Measurements from ENCODE around the gene TAGLN3. TPM values are rescaled to one million over a fixed set of nuclear protein-coding genes. Genes with fewer than 3 reads are reported as not detected.
A peak's percentile ranks its signal among the peaks of the same experiment; 100 is the strongest.

Gene TAGLN3
- total and polyA plus RNA-seq, 2 of the 13 experiments (the other 11 are each of a cell fraction or from before 2014, with no cell fraction given): 0.51 to 0.91 TPM

DNA sequence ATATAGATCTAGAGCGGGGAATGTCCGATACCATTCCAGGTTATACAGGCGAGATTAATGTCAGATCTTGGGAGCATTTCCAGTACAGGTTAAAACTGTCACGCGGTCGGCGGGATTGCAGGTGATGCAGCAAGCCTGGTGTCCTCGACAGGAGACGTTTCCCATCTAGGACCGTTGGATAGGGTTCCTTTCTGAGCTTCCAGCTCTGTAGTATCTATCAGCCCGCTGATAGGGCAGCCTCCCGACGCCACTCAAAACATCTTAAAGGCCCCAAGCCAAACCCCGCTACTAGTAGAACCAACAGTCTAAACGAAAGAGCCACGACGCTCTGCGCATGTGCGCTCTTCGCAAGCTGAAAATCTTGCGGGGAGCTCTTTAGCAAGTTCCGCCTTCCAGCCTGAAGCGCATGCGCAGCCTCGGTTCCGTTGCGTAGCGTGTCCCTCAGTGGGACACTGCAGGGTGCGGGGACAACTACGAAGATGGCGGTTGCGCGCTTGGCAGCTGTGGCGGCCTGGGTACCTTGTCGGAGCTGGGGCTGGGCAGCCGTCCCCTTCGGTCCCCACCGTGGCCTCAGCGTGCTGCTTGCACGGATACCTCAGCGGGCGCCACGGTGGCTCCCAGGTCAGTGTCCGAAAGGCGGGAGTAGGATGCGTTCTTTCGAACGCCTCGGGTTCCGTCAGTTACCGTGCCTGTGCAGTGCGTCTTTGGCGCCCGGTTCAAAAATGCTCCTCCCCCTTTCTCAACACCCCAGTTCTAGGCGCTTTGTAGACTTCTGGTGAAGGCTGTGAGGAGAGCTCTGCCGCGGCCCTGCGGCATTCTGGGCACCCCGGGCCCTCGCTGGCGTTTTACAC, 19.9 kb upstream of the TAGLN3 start, which contains the start of gene ABHD10 (continued):
- TF ChIP-seq, protein P1, sequence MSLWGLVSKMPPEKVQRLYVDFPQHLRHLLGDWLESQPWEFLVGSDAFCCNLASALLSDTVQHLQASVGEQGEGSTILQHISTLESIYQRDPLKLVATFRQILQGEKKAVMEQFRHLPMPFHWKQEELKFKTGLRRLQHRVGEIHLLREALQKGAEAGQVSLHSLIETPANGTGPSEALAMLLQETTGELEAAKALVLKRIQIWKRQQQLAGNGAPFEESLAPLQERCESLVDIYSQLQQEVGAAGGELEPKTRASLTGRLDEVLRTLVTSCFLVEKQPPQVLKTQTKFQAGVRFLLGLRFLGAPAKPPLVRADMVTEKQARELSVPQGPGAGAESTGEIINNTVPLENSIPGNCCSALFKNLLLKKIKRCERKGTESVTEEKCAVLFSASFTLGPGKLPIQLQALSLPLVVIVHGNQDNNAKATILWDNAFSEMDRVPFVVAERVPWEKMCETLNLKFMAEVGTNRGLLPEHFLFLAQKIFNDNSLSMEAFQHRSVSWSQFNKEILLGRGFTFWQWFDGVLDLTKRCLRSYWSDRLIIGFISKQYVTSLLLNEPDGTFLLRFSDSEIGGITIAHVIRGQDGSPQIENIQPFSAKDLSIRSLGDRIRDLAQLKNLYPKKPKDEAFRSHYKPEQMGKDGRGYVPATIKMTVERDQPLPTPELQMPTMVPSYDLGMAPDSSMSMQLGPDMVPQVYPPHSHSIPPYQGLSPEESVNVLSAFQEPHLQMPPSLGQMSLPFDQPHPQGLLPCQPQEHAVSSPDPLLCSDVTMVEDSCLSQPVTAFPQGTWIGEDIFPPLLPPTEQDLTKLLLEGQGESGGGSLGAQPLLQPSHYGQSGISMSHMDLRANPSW (CRISPR knock-in tag; IDR thresholded peaks at IDR 0.05; ENCODE audit: borderline replicate concordance): no peak
- peak; percentile 81 for TF ChIP-seq ATF7-NPFF (CRISPR knock-in tag; IDR thresholded peaks at IDR 0.05; ENCODE audit: low read depth)
- TF ChIP-seq ZSCAN12 (CRISPR knock-in tag; IDR thresholded peaks at IDR 0.05): no peak
- peak; percentile 29; the same call in 1 of the 2 replicates for TF ChIP-seq ZMYM3 (CRISPR knock-in tag; IDR thresholded peaks at IDR 0.05)
- TF ChIP-seq ZNF746 (CRISPR knock-in tag; IDR thresholded peaks at IDR 0.05): peak; percentile 60; the same call in 1 of the 2 replicates
- TF ChIP-seq ZNF138 (CRISPR knock-in tag; IDR thresholded peaks at IDR 0.05; ENCODE audit: low read depth): no peak
- no peak for TF ChIP-seq U2AF2 (IDR thresholded peaks at IDR 0.05; ENCODE audit: low read depth, low read length)
- TF ChIP-seq FIP1L1 (IDR thresholded peaks at IDR 0.05; ENCODE audit: borderline replicate concordance, insufficient read depth, low read depth, low read length): no peak
- TF ChIP-seq HMG20B (CRISPR knock-in tag; conservative IDR thresholded peaks at IDR 0.05): no peak
- TF ChIP-seq, protein P2, sequence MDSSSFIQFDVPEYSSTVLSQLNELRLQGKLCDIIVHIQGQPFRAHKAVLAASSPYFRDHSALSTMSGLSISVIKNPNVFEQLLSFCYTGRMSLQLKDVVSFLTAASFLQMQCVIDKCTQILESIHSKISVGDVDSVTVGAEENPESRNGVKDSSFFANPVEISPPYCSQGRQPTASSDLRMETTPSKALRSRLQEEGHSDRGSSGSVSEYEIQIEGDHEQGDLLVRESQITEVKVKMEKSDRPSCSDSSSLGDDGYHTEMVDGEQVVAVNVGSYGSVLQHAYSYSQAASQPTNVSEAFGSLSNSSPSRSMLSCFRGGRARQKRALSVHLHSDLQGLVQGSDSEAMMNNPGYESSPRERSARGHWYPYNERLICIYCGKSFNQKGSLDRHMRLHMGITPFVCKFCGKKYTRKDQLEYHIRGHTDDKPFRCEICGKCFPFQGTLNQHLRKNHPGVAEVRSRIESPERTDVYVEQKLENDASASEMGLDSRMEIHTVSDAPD (CRISPR knock-in tag; IDR thresholded peaks at IDR 0.05): no peak
- no peak for TF ChIP-seq ZNF354B (CRISPR knock-in tag; IDR thresholded peaks at IDR 0.05)
- TF ChIP-seq HHEX (CRISPR knock-in tag; IDR thresholded peaks at IDR 0.05): no peak
- TF ChIP-seq ATF7 (IDR thresholded peaks at IDR 0.05): no peak
- no peak for TF ChIP-seq ATF7 (CRISPR knock-in tag; IDR thresholded peaks at IDR 0.05)
- TF ChIP-seq ZFX (CRISPR knock-in tag; IDR thresholded peaks at IDR 0.05; ENCODE audit: low read depth): peak; percentile 90
- TF ChIP-seq, protein P3, sequence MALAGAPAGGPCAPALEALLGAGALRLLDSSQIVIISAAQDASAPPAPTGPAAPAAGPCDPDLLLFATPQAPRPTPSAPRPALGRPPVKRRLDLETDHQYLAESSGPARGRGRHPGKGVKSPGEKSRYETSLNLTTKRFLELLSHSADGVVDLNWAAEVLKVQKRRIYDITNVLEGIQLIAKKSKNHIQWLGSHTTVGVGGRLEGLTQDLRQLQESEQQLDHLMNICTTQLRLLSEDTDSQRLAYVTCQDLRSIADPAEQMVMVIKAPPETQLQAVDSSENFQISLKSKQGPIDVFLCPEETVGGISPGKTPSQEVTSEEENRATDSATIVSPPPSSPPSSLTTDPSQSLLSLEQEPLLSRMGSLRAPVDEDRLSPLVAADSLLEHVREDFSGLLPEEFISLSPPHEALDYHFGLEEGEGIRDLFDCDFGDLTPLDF (CRISPR knock-in tag; IDR thresholded peaks at IDR 0.05): peak; percentile 64; the same call in 1 of the 2 replicates
- no peak for TF ChIP-seq ZNF660 (CRISPR knock-in tag; IDR thresholded peaks at IDR 0.05; ENCODE audit: borderline replicate concordance, low read depth)
- no peak for TF ChIP-seq HDAC6 (IDR thresholded peaks at IDR 0.05; ENCODE audit: low read depth, low read length)
- TF ChIP-seq TBP (CRISPR knock-in tag; IDR thresholded peaks at IDR 0.05): no peak
- peak; percentile 67; the same call in 1 of the 2 replicates for TF ChIP-seq EED (CRISPR knock-in tag; IDR thresholded peaks at IDR 0.05)
- TF ChIP-seq, protein P4, sequence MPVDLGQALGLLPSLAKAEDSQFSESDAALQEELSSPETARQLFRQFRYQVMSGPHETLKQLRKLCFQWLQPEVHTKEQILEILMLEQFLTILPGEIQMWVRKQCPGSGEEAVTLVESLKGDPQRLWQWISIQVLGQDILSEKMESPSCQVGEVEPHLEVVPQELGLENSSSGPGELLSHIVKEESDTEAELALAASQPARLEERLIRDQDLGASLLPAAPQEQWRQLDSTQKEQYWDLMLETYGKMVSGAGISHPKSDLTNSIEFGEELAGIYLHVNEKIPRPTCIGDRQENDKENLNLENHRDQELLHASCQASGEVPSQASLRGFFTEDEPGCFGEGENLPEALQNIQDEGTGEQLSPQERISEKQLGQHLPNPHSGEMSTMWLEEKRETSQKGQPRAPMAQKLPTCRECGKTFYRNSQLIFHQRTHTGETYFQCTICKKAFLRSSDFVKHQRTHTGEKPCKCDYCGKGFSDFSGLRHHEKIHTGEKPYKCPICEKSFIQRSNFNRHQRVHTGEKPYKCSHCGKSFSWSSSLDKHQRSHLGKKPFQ (CRISPR knock-in tag; IDR thresholded peaks at IDR 0.05; ENCODE audit: insufficient replicate concordance): peak; percentile 70
